WTC11 (cell line): Measurements from ENCODE around the gene FEV. TPM values are rescaled to one million over a fixed set of nuclear protein-coding genes. Genes with fewer than 3 reads are reported as not detected.
A peak's percentile ranks its signal among the peaks of the same experiment; 100 is the strongest.

ENCODE experiments used
- ATAC-seq: fragments of 200-7000 bp; cut with Tn5 transposase; 2 replicates; pipeline ENCODE4 v1.10.0; 2021; ENCODE audit warnings: mild to moderate bottlenecking, moderate library complexity
- CTCF ChIA-PET: fragments of 300-600 bp; sonication (Branson Sonifier 250); formaldehyde crosslinking; loops from one replicate; lab custom pipeline; 2021; ENCODE audit warnings: antibody characterized with exemption; lab: Charles Lee
- POLR2A ChIA-PET: fragments of 350-600 bp; sonication (Branson Sonifier 250); formaldehyde crosslinking; loops from one replicate; lab custom pipeline; 2021; ENCODE audit warnings: antibody characterized with exemption; lab: Charles Lee
- DNase-seq: peaks from one replicate; pipeline ENCODE4 v3.0.0; 2021; ENCODE audit warnings: low spot score
- H3K27ac Mint-ChIP-seq: 2 replicates; pipeline ENCODE4 v1.8.0; 2021; ENCODE audit warnings: mixed read lengths
- H3K27me3 Mint-ChIP-seq: 2 replicates; pipeline ENCODE4 v1.8.0; 2021; ENCODE audit warnings: low read depth, mild to moderate bottlenecking, moderate library complexity, mixed read lengths
- H3K36me3 Mint-ChIP-seq: 2 replicates; pipeline ENCODE4 v1.8.0; 2021; ENCODE audit warnings: mixed read lengths
- H3K4me1 Mint-ChIP-seq: 2 replicates; pipeline ENCODE4 v1.8.0; 2022; ENCODE audit warnings: mixed read lengths
- H3K4me3 Mint-ChIP-seq: 2 replicates; pipeline ENCODE4 v1.8.0; 2021; ENCODE audit warnings: mild to moderate bottlenecking, moderate library complexity, mixed read lengths
- H3K9me3 Mint-ChIP-seq: 2 replicates; pipeline ENCODE4 v1.8.0; 2021; ENCODE audit warnings: mixed read lengths
- ARID4B ChIP-seq: sonication (generic); formaldehyde crosslinking; IDR thresholded peaks from 2 replicates; pipeline ENCODE4 v1.8.0; 2023; ENCODE audit warnings: missing genetic modification reagents, mild to moderate bottlenecking, borderline replicate concordance
- CTCF ChIP-seq: fragments of 200-600 bp; IDR thresholded peaks from 2 replicates; pipeline ENCODE4 v1.8.0; 2022; ENCODE audit warnings: antibody characterized with exemption
- E2F4 ChIP-seq: sonication (generic); formaldehyde crosslinking; IDR thresholded peaks from 2 replicates; pipeline ENCODE4 v1.8.1; 2022; ENCODE audit warnings: low read depth, mild to moderate bottlenecking, moderate library complexity, missing genetic modification reagents, borderline replicate concordance
- E2F5 ChIP-seq: sonication (generic); formaldehyde crosslinking; IDR thresholded peaks from 2 replicates; pipeline ENCODE4 v1.8.1; 2022; ENCODE audit warnings: mild to moderate bottlenecking, moderate library complexity, missing genetic modification reagents
- ERG ChIP-seq: fragments of 250-450 bp; sonication (Bioruptor Pico); IDR thresholded peaks from 2 replicates; pipeline ENCODE4 v1.8.0; 2021; ENCODE audit warnings: mild to moderate bottlenecking
- HMGXB4 ChIP-seq: sonication (generic); formaldehyde crosslinking; IDR thresholded peaks from 2 replicates; pipeline ENCODE4 v1.8.1; 2023; ENCODE audit warnings: mild to moderate bottlenecking, moderate library complexity, missing genetic modification reagents
- IRF1 ChIP-seq: sonication (generic); formaldehyde crosslinking; IDR thresholded peaks from 2 replicates; pipeline ENCODE4 v1.8.0; 2023; ENCODE audit warnings: missing genetic modification reagents
- JAZF1 ChIP-seq: fragments of 250-450 bp; sonication (Bioruptor Pico); IDR thresholded peaks from 2 replicates; pipeline ENCODE4 v1.9.0; 2021; ENCODE audit warnings: moderate library complexity, mild to moderate bottlenecking, inconsistent platforms
- JUN ChIP-seq: sonication (generic); formaldehyde crosslinking; IDR thresholded peaks from 2 replicates; pipeline ENCODE4 v1.8.0; 2023; ENCODE audit warnings: mild to moderate bottlenecking, missing genetic modification reagents
- NR1H2 ChIP-seq: sonication (generic); formaldehyde crosslinking; IDR thresholded peaks from 2 replicates; pipeline ENCODE4 v1.9.0; 2021; ENCODE audit warnings: mild to moderate bottlenecking, moderate library complexity, missing genetic modification reagents
- NR3C1 ChIP-seq: sonication (generic); formaldehyde crosslinking; conservative IDR thresholded peaks from 2 replicates; pipeline ENCODE4 v1.8.1; 2023; ENCODE audit warnings: low read depth, mild to moderate bottlenecking, missing genetic modification reagents
- RELA ChIP-seq: sonication (generic); formaldehyde crosslinking; IDR thresholded peaks from 2 replicates; pipeline ENCODE4 v1.8.1; 2022; ENCODE audit warnings: missing genetic modification reagents, mild to moderate bottlenecking, borderline replicate concordance
- SMAD4 ChIP-seq: sonication (generic); formaldehyde crosslinking; IDR thresholded peaks from 2 replicates; pipeline ENCODE4 v1.8.0; 2022; ENCODE audit warnings: mild to moderate bottlenecking, missing genetic modification reagents
- TEAD4 ChIP-seq: sonication (generic); formaldehyde crosslinking; IDR thresholded peaks from 2 replicates; pipeline ENCODE4 v1.8.0; 2022; ENCODE audit warnings: mild to moderate bottlenecking, missing genetic modification reagents
- total RNA-seq: library from RNA; stranded (reverse); gene quantifications from 3 replicates; pipeline ENCODE4 v1.2.3, GENCODE V29; 2021

FEV gene
- total RNA-seq, 1 experiment from 2014 or later: not detected

GRCh38 chr2:218991674-218992168 lies 6.7 kb upstream of the FEV start:
- Mint-ChIP-seq H3K27me3 (peaks cover 100% of the 10 kb centered on the region), H3K27ac (no peak overlapping the region), H3K9me3 (no peaks in the 10 kb centered on the region), H3K36me3 (no peaks in the 10 kb centered on the region), H3K4me1 (peaks cover 6% of the 10 kb centered on the region), H3K4me3 (no peak overlapping the region)
- ATAC-seq (no peak), DNase-seq (no peak)
- POLR2A ChIA-PET: no interaction called here
- TF ChIP-seq JAZF1 (no peak), TEAD4 (0 out of 2 replicates have a peak, but pooled peaks have one; percentile 66), SMAD4 (CRISPR knock-in tag) (0 out of 2 replicates have a peak, but pooled peaks have one; percentile 12), NR1H2 (CRISPR knock-in tag) (no peak), JUN (CRISPR knock-in tag) (no peak)
- CTCF ChIA-PET: interaction anchor here (1.0 to 10.6 kb wide), 5 partner anchors 9 to 114 kb away, joined by 3 to 158 read pairs (median 4); partner anchors contain the start of gene FEV

GRCh38 chr2:218990612-218991011 lies 5.6 kb upstream of the FEV start:
- no peaks in the 10 kb centered on the region for H3K36me3 Mint-ChIP-seq
- POLR2A ChIA-PET: no interaction called here
- CTCF ChIA-PET: interaction anchor here (1.4 to 10.6 kb wide), 5 partner anchors 8 to 114 kb away, joined by 3 to 158 read pairs (median 7); partner anchors contain the start of gene FEV
- no peak for ATAC-seq
- no peak overlapping the region for H3K4me3 Mint-ChIP-seq
- no peak for DNase-seq
- TF ChIP-seq E2F4 (no peak), CTCF (no peak), NR3C1 (CRISPR knock-in tag) (no peak)
- H3K27ac Mint-ChIP-seq: no peak overlapping the region
- H3K9me3 Mint-ChIP-seq: no peaks in the 10 kb centered on the region
- H3K27me3 Mint-ChIP-seq: peaks cover 100% of the 10 kb centered on the region
- H3K4me1 Mint-ChIP-seq: peaks cover 8% of the 10 kb centered on the region

GRCh38 chr2:218990052-218990451 lies 5.1 kb upstream of the FEV start:
- Mint-ChIP-seq H3K27me3 (peaks cover 98% of the 10 kb centered on the region), H3K4me1 (peaks cover 8% of the 10 kb centered on the region), H3K9me3 (no peaks in the 10 kb centered on the region), H3K4me3 (no peak overlapping the region), H3K27ac (no peak overlapping the region), H3K36me3 (no peaks in the 10 kb centered on the region)
- ChIA-PET POLR2A (no interaction called here), CTCF (interaction anchor here (0.6 to 10.6 kb wide), 6 partner anchors 8 to 129 kb away, joined by 3 to 158 read pairs (median 5); partner anchors contain the start of gene FEV)
- ATAC-seq: no peak
- no peak for DNase-seq
- TF ChIP-seq ERG (no peak), E2F5 (no peak), RELA (CRISPR knock-in tag) (no peak), HMGXB4 (CRISPR knock-in tag) (no peak), ARID4B (CRISPR knock-in tag) (no peak), CTCF (no peak), E2F4 (no peak), IRF1 (no peak)
